OCI-LY3 (cell line): ENCODE measurements around the gene TMEM212.

Source experiments
- CTCF ChIP-seq: fragments of 200-600, 300-600 bp; sonication (generic); IDR thresholded peaks from 2 replicates; pipeline ENCODE4 v1.5.1; 2014; ENCODE audit warnings: antibody characterized with exemption, low read length, low read depth
- EZH2phosphoT487 ChIP-seq: fragments of 200-600 bp; shearing (Covaris generic); IDR thresholded peaks from 2 replicates; pipeline ENCODE4 v1.6.1; 2018; ENCODE audit warnings: antibody characterized with exemption, mixed run types, low read depth

GRCh38 chr3:171834461-171834801 lies 8.7 kb upstream of the TMEM212 start:
- TF ChIP-seq CTCF (no peak), EZH2phosphoT487 (no peak)
